SK-N-SH (cell line): Measurements from ENCODE around the gene DNAJB9. TPM values are rescaled to one million over a fixed set of nuclear protein-coding genes. Genes with fewer than 3 reads are reported as not detected.

Experiments used
- CTCF ChIA-PET: fragments of 300-600, 350-600 bp; formaldehyde crosslinking; extraction: SDS; loops from one replicate; lab custom pipeline; 2021; lab: Yijun Ruan, JAX
- POLR2A ChIA-PET: fragments of 350-600 bp; sonication (Branson Sonifier 250); formaldehyde crosslinking; extraction: SDS; loops from one replicate; lab custom pipeline; 2020; ENCODE audit warnings: antibody characterized with exemption, inconsistent platforms; lab: Yijun Ruan, JAX
- DNase-seq: peaks from one replicate; pipeline ENCODE4 v3.0.0; 2012
- H2AFZ ChIP-seq: fragments of 200-600 bp; sonication (generic); 2 replicates; pipeline ENCODE4 v1.8.1; 2016; ENCODE audit warnings: antibody characterized with exemption, mild to moderate bottlenecking, low read depth
- H3F3A ChIP-seq: fragments of 200-600 bp; sonication (generic); replicated peaks from 2 replicates; pipeline ENCODE3; 2016; ENCODE audit warnings: antibody characterized with exemption, mild to moderate bottlenecking; ENCODE audit not compliant: insufficient read depth
- H3K27ac ChIP-seq, 2 experiments: fragments of 200-500 bp in 1 of 2; fragments of 200-600 bp in 1 of 2; sonication (Bioruptor generic) in 1 of 2; sonication (generic), shearing (Covaris generic) in 1 of 2; 2 replicates each; pipeline versions ENCODE4 v1.5.1 to v1.6.1; 2014 to 2016; ENCODE audit warnings: low read depth in 2 of 2, inconsistent platforms in 1 of 2, low read length in 1 of 2, mild to moderate bottlenecking in 1 of 2, mixed read lengths in 1 of 2
- H3K27me3 ChIP-seq: fragments of 200-600 bp; sonication (generic), shearing (Covaris generic); 2 replicates; pipeline ENCODE4 v1.6.1; 2016; ENCODE audit warnings: mixed run types; ENCODE audit not compliant: insufficient read depth
- H3K36me3 ChIP-seq, 2 experiments: fragments of 200-500 bp in 1 of 2; fragments of 200-600 bp in 1 of 2; sonication (Bioruptor generic) in 1 of 2; sonication (generic) in 1 of 2; replicated peaks in 1 of 2; 2 replicates each; pipeline versions ENCODE3 to v1.5.1; 2014 to 2016; ENCODE audit warnings: low read length in 1 of 2, mild to moderate bottlenecking in 1 of 2; ENCODE audit not compliant: insufficient read depth in 2 of 2, control insufficient read depth in 1 of 2
- H3K4me1 ChIP-seq, 2 experiments: fragments of 200-500 bp in 1 of 2; fragments of 200-600 bp in 1 of 2; sonication (Bioruptor generic) in 1 of 2; sonication (generic), shearing (Covaris generic) in 1 of 2; 2 replicates each; pipeline versions ENCODE4 v1.5.1 to v1.6.1; 2014 to 2016; ENCODE audit warnings: low read depth in 1 of 2, low read length in 1 of 2, mixed run types in 1 of 2; ENCODE audit not compliant: insufficient read depth in 2 of 2, control insufficient read depth in 1 of 2
- H3K4me2 ChIP-seq: fragments of 200-600 bp; sonication (generic), shearing (Covaris generic); 2 replicates; pipeline ENCODE4 v1.6.1; 2017; ENCODE audit warnings: mixed run types
- H3K4me3 ChIP-seq, 2 experiments: fragments of 200-500 bp in 1 of 2; fragments of 200-600 bp in 1 of 2; sonication (Bioruptor generic) in 1 of 2; sonication (generic), shearing (Covaris generic) in 1 of 2; 2 replicates each; pipeline versions ENCODE4 v1.5.1 to v1.8.1; 2014 to 2016; ENCODE audit warnings: low read depth in 2 of 2, inconsistent platforms in 1 of 2, low read length in 1 of 2, mild to moderate bottlenecking in 1 of 2, mixed read lengths in 1 of 2, moderate library complexity in 1 of 2
- H3K79me2 ChIP-seq: fragments of 200-600 bp; sonication (generic); 2 replicates; pipeline ENCODE4 v1.8.1; 2017; ENCODE audit warnings: mild to moderate bottlenecking; ENCODE audit not compliant: insufficient read depth
- H3K9ac ChIP-seq: fragments of 200-600 bp; sonication (generic); 2 replicates; pipeline ENCODE4 v1.6.1; 2017; ENCODE audit warnings: mixed run types
- H3K9me2 ChIP-seq: fragments of 200-600 bp; sonication (generic); 2 replicates; pipeline ENCODE4 v1.6.1; 2017; ENCODE audit warnings: mixed run types
- H3K9me3 ChIP-seq: fragments of 200-600 bp; sonication (generic); 2 replicates; pipeline ENCODE4 v1.6.1; 2017; ENCODE audit warnings: mixed run types, mild to moderate bottlenecking, moderate library complexity
- H4K20me1 ChIP-seq: fragments of 200-600 bp; sonication (generic); 2 replicates; pipeline ENCODE4 v1.6.1; 2017; ENCODE audit warnings: mild to moderate bottlenecking, mixed run types; ENCODE audit not compliant: insufficient read depth
- ELF1 ChIP-seq: IDR thresholded peaks from 2 replicates; pipeline ENCODE4 v1.4.0; 2012
- EP300 ChIP-seq, 2 experiments: IDR thresholded peaks; 2 replicates each; pipeline versions ENCODE4 v1.4.0 to v1.6.1; 2012; ENCODE audit warnings: borderline replicate concordance in 1 of 2, low read depth in 1 of 2, low read length in 1 of 2
- EZH2phosphoT487 ChIP-seq: fragments of 200-600 bp; sonication (generic); IDR thresholded peaks from 2 replicates; pipeline ENCODE4 v1.6.1; 2017; ENCODE audit warnings: low read depth, mixed run types, mild to moderate bottlenecking, antibody characterized with exemption, moderate library complexity, borderline replicate concordance
- FOSL2 ChIP-seq: IDR thresholded peaks from 2 replicates; pipeline ENCODE4 v1.4.0; 2012; ENCODE audit warnings: low read depth, mild to moderate bottlenecking, moderate library complexity, borderline replicate concordance
- FOXJ3 ChIP-seq: sonication (generic); formaldehyde crosslinking; IDR thresholded peaks from 2 replicates; pipeline ENCODE4 v1.5.1; 2020; ENCODE audit warnings: mild to moderate bottlenecking, missing genetic modification reagents
- GABPA ChIP-seq: IDR thresholded peaks from 2 replicates; pipeline ENCODE4 v1.4.0; 2012; ENCODE audit warnings: low read depth, mild to moderate bottlenecking
- GATA2 ChIP-seq: sonication (generic); formaldehyde crosslinking; IDR thresholded peaks from 2 replicates; pipeline ENCODE4 v1.5.0; 2020; ENCODE audit warnings: mild to moderate bottlenecking, missing genetic modification reagents
- MAX ChIP-seq: IDR thresholded peaks from 2 replicates; pipeline ENCODE4 v1.4.0; 2012; ENCODE audit warnings: low read depth
- MEF2A ChIP-seq: IDR thresholded peaks from 2 replicates; pipeline ENCODE4 v1.4.0; 2012; ENCODE audit warnings: low read depth, borderline replicate concordance
- NFIC ChIP-seq: IDR thresholded peaks from 2 replicates; pipeline ENCODE4 v1.4.0; 2012; ENCODE audit warnings: borderline replicate concordance
- NRF1 ChIP-seq: IDR thresholded peaks from 2 replicates; pipeline ENCODE4 v1.6.1; 2012; ENCODE audit warnings: low read depth, mild to moderate bottlenecking, low read length
- POLR2AphosphoS5 ChIP-seq: IDR thresholded peaks from 2 replicates; pipeline ENCODE4 v1.6.1; 2012; ENCODE audit warnings: low read depth, low read length
- RAD21 ChIP-seq: IDR thresholded peaks from 2 replicates; pipeline ENCODE4 v1.6.1; 2012; ENCODE audit warnings: mild to moderate bottlenecking, low read length
- RFX5 ChIP-seq: IDR thresholded peaks from 2 replicates; pipeline ENCODE4 v1.6.1; 2012; ENCODE audit warnings: mild to moderate bottlenecking, improper control_type of control experiment, low read length
- SIN3A ChIP-seq: IDR thresholded peaks from 2 replicates; pipeline ENCODE4 v1.6.1; 2012; ENCODE audit warnings: low read depth, mild to moderate bottlenecking, low read length, moderate library complexity, borderline replicate concordance
- SMC3 ChIP-seq: IDR thresholded peaks from 2 replicates; pipeline ENCODE4 v1.6.1; 2012; ENCODE audit warnings: low read depth, low read length, improper control_type of control experiment
- TAF1 ChIP-seq: IDR thresholded peaks from 2 replicates; pipeline ENCODE4 v1.6.1; 2012; ENCODE audit warnings: low read depth, mild to moderate bottlenecking, low read length, moderate library complexity, borderline replicate concordance
- TCF12 ChIP-seq: IDR thresholded peaks from 2 replicates; pipeline ENCODE4 v1.4.0; 2012
- TEAD4 ChIP-seq: IDR thresholded peaks from 2 replicates; pipeline ENCODE4 v1.4.0; 2012; ENCODE audit warnings: mild to moderate bottlenecking, borderline replicate concordance; ENCODE audit not compliant: insufficient read depth
- USF2 ChIP-seq: fragments of 150-350 bp; IDR thresholded peaks from 2 replicates; pipeline ENCODE4 v1.6.1; 2017; ENCODE audit warnings: antibody characterized with exemption, low read length, low read depth, borderline replicate concordance
- YY1 ChIP-seq: IDR thresholded peaks from 2 replicates; pipeline ENCODE4 v1.4.0; 2012; ENCODE audit warnings: low read depth, mild to moderate bottlenecking
- ZBTB33 ChIP-seq: IDR thresholded peaks from 2 replicates; pipeline ENCODE4 v1.4.0; 2012; ENCODE audit warnings: low read depth, borderline replicate concordance
- WGBS: methylation state at CpG from one replicate; pipeline ENCODE4 v1.1.6; 2017; ENCODE audit warnings: low lambda C conversion rate; 5-methylcytosine and 5-hydroxymethylcytosine counted together
- polyA plus RNA-seq, 3 experiments: library from polyadenylated mRNA; depleted of rRNA; stranded (reverse); fragments of >200 nt; gene quantifications; 2 replicates each; pipeline ENCODE4 v1.2.3, GENCODE V29; 2012

The DNAJB9 gene
- polyA plus RNA-seq, 1 of the 3 experiments (the other 2 are of a cell fraction) = 6.6 TPM

- Histone ChIP-seq H3K4me2 (no peak overlapping the region), H3K9me2 (no peaks in the 10 kb centered on the region), H3K9me3 (peaks cover 9% of the 10 kb centered on the region; the same call in 1 of the 2 replicates), H3K27ac (no peak overlapping the region), H3K4me1 (no peaks in the 10 kb centered on the region), H3K9ac (no peak overlapping the region), H3K79me2 (peaks cover 4% of the 10 kb centered on the region; the same call in 1 of the 2 replicates), H2AFZ (no peak overlapping the region), H3K27me3 (no peaks in the 10 kb centered on the region), H3K4me3 (no peak overlapping the region), H3K36me3 (peaks cover 4 to 10% of the 10 kb centered on the region in 2 experiments), H4K20me1 (no peaks in the 10 kb centered on the region), H3F3A (peaks cover 6% of the 10 kb centered on the region)
- ChIA-PET CTCF (no interaction called here), POLR2A (interaction anchor here (0.6 kb wide), 1 partner anchor 31 kb away, joined by 3 read pairs; no protein-coding TSS in a partner anchor)
- 94% methylated on average over 3 of the region's 3 CpGs for WGBS
- no peak for DNase-seq
- TF ChIP-seq GABPA (no peak), TCF12 (no peak), RAD21 (no peak), RFX5 (no peak), YY1 (no peak), POLR2AphosphoS5 (no peak), FOXJ3 (CRISPR knock-in tag) (no peak), TEAD4 (no peak), NRF1 (no peak), GATA2 (CRISPR knock-in tag) (no peak), NFIC (no peak), EZH2phosphoT487 (no peak), FOSL2 (no peak), ELF1 (no peak), USF2 (no peak), SMC3 (no peak)
Measured at GRCh38 chr7:108557191-108557590, 12.5 kb upstream of the DNAJB9 start.

- Histone ChIP-seq H3K9me2 (no peaks in the 10 kb centered on the region), H3F3A (peaks cover 6% of the 10 kb centered on the region), H2AFZ (no peak overlapping the region), H3K27me3 (no peaks in the 10 kb centered on the region), H3K36me3 (peaks cover 6 to 10% of the 10 kb centered on the region in 2 experiments), H3K79me2 (peaks cover 4% of the 10 kb centered on the region), H3K9ac (no peak overlapping the region), H3K4me3 (no peak overlapping the region), H3K9me3 (peaks cover 9% of the 10 kb centered on the region; the same call in 1 of the 2 replicates), H3K4me2 (no peak overlapping the region), H4K20me1 (no peaks in the 10 kb centered on the region), H3K27ac (no peak overlapping the region), H3K4me1 (no peaks in the 10 kb centered on the region)
- TF ChIP-seq RFX5 = no peak
- TF ChIP-seq TAF1 = no peak
- no peak for TF ChIP-seq MAX
- no peak for TF ChIP-seq EP300 (IDR thresholded peaks at IDR 0.05; ENCODE audit: borderline replicate concordance in 1 of 2, low read depth in 1 of 2, low read length in 1 of 2)
- no peak for TF ChIP-seq NRF1
- no peak for TF ChIP-seq SIN3A
- no peak for TF ChIP-seq TEAD4
- TF ChIP-seq ZBTB33 = no peak
- TF ChIP-seq MEF2A = no peak
- ChIA-PET CTCF (no interaction called here), POLR2A (no interaction called here)
- DNase-seq = no peak
- 95% methylated on average over 1 of the region's 1 CpG for WGBS
Measured at GRCh38 chr7:108557617-108558016, 12.1 kb upstream of the DNAJB9 start.
